SK-N-SH (cell line): ENCODE results near the gene FERD3L.
A peak's percentile ranks its signal among the peaks of the same experiment; 100 is the strongest.

Experiments used
- YY1 ChIP-seq: IDR thresholded peaks from 2 replicates; pipeline ENCODE4 v1.4.0; 2012; ENCODE audit warnings: low read depth, mild to moderate bottlenecking
- TF ChIP-seq, protein P1 (sequence below): fragments of 200-600 bp; sonication (generic); IDR thresholded peaks from 2 replicates; pipeline ENCODE4 v1.6.1; 2017; ENCODE audit warnings: antibody characterized with exemption, mild to moderate bottlenecking, moderate library complexity
- TF ChIP-seq, protein P2 (sequence below): IDR thresholded peaks from 2 replicates; pipeline ENCODE4 v1.6.1; 2012; ENCODE audit warnings: mild to moderate bottlenecking, low read depth, low read length, moderate library complexity
- TF ChIP-seq, protein P3 (sequence below): fragments of 150-350 bp; IDR thresholded peaks from 2 replicates; pipeline ENCODE4 v1.6.1; 2017; ENCODE audit warnings: antibody characterized with exemption, low read length, low read depth, borderline replicate concordance

DNA sequence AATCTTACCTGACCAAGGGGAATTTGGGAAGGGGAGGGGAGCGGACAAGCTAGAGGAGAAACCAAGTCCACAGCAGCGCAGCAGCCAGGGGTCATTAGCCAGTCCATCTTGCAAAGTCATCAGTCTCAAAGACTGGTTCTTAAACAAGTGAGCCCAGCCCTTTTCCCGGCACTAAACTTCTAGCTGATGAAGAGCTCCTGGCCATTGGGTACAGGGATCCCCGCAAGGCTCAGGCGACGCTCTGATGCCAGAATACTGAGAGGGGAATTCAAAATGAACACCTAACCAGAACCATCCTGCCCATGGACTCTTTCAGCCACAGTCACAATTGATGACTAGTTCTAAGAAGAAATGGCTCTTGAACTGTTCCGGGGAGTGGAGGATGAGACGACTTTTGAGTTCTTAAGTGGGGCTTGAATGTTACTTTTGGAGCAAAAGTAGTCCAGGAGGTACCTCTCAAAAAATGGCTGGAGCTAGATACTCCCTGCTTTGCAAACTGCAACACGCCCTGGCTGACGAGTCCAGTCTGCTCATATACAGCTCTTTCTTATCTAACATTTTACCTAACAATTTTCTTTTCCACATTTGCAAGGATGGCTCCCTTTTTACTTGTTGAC is 25.2 kb downstream of the FERD3L start:
- TF ChIP-seq, protein P1, sequence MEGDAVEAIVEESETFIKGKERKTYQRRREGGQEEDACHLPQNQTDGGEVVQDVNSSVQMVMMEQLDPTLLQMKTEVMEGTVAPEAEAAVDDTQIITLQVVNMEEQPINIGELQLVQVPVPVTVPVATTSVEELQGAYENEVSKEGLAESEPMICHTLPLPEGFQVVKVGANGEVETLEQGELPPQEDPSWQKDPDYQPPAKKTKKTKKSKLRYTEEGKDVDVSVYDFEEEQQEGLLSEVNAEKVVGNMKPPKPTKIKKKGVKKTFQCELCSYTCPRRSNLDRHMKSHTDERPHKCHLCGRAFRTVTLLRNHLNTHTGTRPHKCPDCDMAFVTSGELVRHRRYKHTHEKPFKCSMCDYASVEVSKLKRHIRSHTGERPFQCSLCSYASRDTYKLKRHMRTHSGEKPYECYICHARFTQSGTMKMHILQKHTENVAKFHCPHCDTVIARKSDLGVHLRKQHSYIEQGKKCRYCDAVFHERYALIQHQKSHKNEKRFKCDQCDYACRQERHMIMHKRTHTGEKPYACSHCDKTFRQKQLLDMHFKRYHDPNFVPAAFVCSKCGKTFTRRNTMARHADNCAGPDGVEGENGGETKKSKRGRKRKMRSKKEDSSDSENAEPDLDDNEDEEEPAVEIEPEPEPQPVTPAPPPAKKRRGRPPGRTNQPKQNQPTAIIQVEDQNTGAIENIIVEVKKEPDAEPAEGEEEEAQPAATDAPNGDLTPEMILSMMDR: no peak
- TF ChIP-seq, protein P2, sequence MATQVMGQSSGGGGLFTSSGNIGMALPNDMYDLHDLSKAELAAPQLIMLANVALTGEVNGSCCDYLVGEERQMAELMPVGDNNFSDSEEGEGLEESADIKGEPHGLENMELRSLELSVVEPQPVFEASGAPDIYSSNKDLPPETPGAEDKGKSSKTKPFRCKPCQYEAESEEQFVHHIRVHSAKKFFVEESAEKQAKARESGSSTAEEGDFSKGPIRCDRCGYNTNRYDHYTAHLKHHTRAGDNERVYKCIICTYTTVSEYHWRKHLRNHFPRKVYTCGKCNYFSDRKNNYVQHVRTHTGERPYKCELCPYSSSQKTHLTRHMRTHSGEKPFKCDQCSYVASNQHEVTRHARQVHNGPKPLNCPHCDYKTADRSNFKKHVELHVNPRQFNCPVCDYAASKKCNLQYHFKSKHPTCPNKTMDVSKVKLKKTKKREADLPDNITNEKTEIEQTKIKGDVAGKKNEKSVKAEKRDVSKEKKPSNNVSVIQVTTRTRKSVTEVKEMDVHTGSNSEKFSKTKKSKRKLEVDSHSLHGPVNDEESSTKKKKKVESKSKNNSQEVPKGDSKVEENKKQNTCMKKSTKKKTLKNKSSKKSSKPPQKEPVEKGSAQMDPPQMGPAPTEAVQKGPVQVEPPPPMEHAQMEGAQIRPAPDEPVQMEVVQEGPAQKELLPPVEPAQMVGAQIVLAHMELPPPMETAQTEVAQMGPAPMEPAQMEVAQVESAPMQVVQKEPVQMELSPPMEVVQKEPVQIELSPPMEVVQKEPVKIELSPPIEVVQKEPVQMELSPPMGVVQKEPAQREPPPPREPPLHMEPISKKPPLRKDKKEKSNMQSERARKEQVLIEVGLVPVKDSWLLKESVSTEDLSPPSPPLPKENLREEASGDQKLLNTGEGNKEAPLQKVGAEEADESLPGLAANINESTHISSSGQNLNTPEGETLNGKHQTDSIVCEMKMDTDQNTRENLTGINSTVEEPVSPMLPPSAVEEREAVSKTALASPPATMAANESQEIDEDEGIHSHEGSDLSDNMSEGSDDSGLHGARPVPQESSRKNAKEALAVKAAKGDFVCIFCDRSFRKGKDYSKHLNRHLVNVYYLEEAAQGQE: 0 out of 2 replicates have a peak, but pooled peaks have one; percentile 18
- TF ChIP-seq, protein P3, sequence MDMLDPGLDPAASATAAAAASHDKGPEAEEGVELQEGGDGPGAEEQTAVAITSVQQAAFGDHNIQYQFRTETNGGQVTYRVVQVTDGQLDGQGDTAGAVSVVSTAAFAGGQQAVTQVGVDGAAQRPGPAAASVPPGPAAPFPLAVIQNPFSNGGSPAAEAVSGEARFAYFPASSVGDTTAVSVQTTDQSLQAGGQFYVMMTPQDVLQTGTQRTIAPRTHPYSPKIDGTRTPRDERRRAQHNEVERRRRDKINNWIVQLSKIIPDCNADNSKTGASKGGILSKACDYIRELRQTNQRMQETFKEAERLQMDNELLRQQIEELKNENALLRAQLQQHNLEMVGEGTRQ: no peak
- no peak for TF ChIP-seq YY1
